A549 (cell line): ENCODE data around the gene INSIG1. TPM values are rescaled to one million over a fixed set of nuclear protein-coding genes. Genes with fewer than 3 reads are reported as not detected.

Experiments used
- ATAC-seq, 2 experiments: fragments of 200-7000 bp in 1 of 2; fragments of >200 bp in 1 of 2; cut with Nextera tagmentation in 1 of 2; cut with Tn5 transposase in 1 of 2; 3 replicates each; pipeline versions ENCODE4 v1.8.0 to v1.9.1; 2018 to 2020; ENCODE audit warnings: mild to moderate bottlenecking in 1 of 2, moderate library complexity in 1 of 2
- CTCF ChIA-PET: fragments of 300-600 bp; sonication (Branson Sonifier 250); formaldehyde crosslinking; extraction: SDS; loops from one replicate; lab custom pipeline; 2021; ENCODE audit warnings: antibody characterized with exemption, inconsistent platforms; lab: Yijun Ruan, JAX
- POLR2A ChIA-PET: fragments of 350-600 bp; formaldehyde crosslinking; extraction: SDS; loops from one replicate; lab custom pipeline; 2021; ENCODE audit warnings: antibody characterized with exemption, inconsistent platforms; lab: Yijun Ruan, JAX
- DNase-seq, 2 experiments: peaks; one replicate each; pipeline versions ENCODE4 v3.0.0 to v3.0.0-alpha.2; 2011 to 2016; ENCODE audit warnings: low read depth in 1 of 2, low spot score in 1 of 2
- FAIRE-seq: peaks from 2 replicates; lab custom pipeline; 2011; peaks lifted over from hg19 to GRCh38; lab: Jason Lieb, UNC
- H3K27ac ChIP-seq, 2 experiments: fragments of >200 bp; sonication (Bioruptor Twin); formaldehyde crosslinking; 3 replicates each; pipeline ENCODE4 v1.5.1; 2016 to 2017
- H3K4me1 ChIP-seq: fragments of >200 bp; sonication (Bioruptor Twin); formaldehyde crosslinking; 3 replicates; pipeline ENCODE4 v1.6.1; 2016
- H3K4me2 ChIP-seq: fragments of >200 bp; sonication (Bioruptor Twin); formaldehyde crosslinking; 3 replicates; pipeline ENCODE4 v1.6.1; 2016
- H3K4me3 ChIP-seq: fragments of >200 bp; sonication (Bioruptor Twin); formaldehyde crosslinking; 3 replicates; pipeline ENCODE4 v1.5.1; 2016
- H3K9me3 ChIP-seq: fragments of >200 bp; sonication (Bioruptor Twin); formaldehyde crosslinking; 3 replicates; pipeline ENCODE4 v1.6.1; 2016
- CBX2 ChIP-seq: fragments of 200-600 bp; sonication (generic); IDR thresholded peaks from 2 replicates; pipeline ENCODE4 v1.6.1; 2016; ENCODE audit warnings: low read depth, mild to moderate bottlenecking, borderline replicate concordance
- CBX8 ChIP-seq: fragments of 200-600 bp; sonication (generic); IDR thresholded peaks from 2 replicates; pipeline ENCODE4 v1.6.1; 2016
- CHD2 ChIP-seq: fragments of 150-350 bp; IDR thresholded peaks from 2 replicates; pipeline ENCODE4 v1.6.1; 2014; ENCODE audit warnings: low read length; ENCODE audit not compliant: partially characterized antibody
- EHMT2 ChIP-seq: fragments of 200-600 bp; sonication (generic); IDR thresholded peaks from 2 replicates; pipeline ENCODE4 v1.6.1; 2016; ENCODE audit warnings: antibody characterized with exemption, low read depth, mild to moderate bottlenecking, moderate library complexity
- EP300 ChIP-seq, 2 experiments: fragments of >200 bp; sonication (Bioruptor Twin); formaldehyde crosslinking; IDR thresholded peaks; 2 replicates in 1 of 2; 3 replicates in 1 of 2; pipeline ENCODE4 v1.6.1; 2016 to 2017
- FOSB ChIP-seq: fragments of 250-450 bp; sonication (Bioruptor Pico); IDR thresholded peaks from 2 replicates; pipeline ENCODE4 v1.5.0; 2020; ENCODE audit warnings: mild to moderate bottlenecking, moderate library complexity
- FOSL2 ChIP-seq, 2 experiments: fragments of 450-650 bp in 1 of 2; fragments of >200 bp in 1 of 2; sonication (Bioruptor Twin) in 1 of 2; formaldehyde crosslinking; IDR thresholded peaks; 2 replicates each; pipeline versions ENCODE4 v1.5.0 to v1.6.1; 2016 to 2020; ENCODE audit warnings: mild to moderate bottlenecking in 1 of 2, moderate library complexity in 1 of 2
- HEYL ChIP-seq: fragments of 250-450 bp; sonication (Bioruptor Pico); IDR thresholded peaks from 2 replicates; pipeline ENCODE4 v1.8.0; 2021; ENCODE audit warnings: mild to moderate bottlenecking, moderate library complexity
- HOXB13 ChIP-seq: fragments of 250-450 bp; sonication (Bioruptor Pico); IDR thresholded peaks from 2 replicates; pipeline ENCODE4 v1.5.0; 2020; ENCODE audit warnings: low read depth, mild to moderate bottlenecking, moderate library complexity
- JUNB ChIP-seq: fragments of >200 bp; sonication (Bioruptor Twin); formaldehyde crosslinking; IDR thresholded peaks from 2 replicates; pipeline ENCODE4 v1.6.1; 2016
- MAFK ChIP-seq: fragments of 450-650 bp; IDR thresholded peaks from 2 replicates; pipeline ENCODE4 v1.6.1; 2014; ENCODE audit not compliant: partially characterized antibody
- NPAS2 ChIP-seq: fragments of 250-450 bp; sonication (Bioruptor Pico); IDR thresholded peaks from 2 replicates; pipeline ENCODE4 v1.8.0; 2022; ENCODE audit warnings: mild to moderate bottlenecking, moderate library complexity, borderline replicate concordance
- NR3C1 ChIP-seq: fragments of >200 bp; sonication (Bioruptor Twin); formaldehyde crosslinking; IDR thresholded peaks from 3 replicates; pipeline ENCODE4 v1.6.1; 2017
- PHF8 ChIP-seq: fragments of 200-600 bp; sonication (generic); IDR thresholded peaks from 2 replicates; pipeline ENCODE4 v1.6.1; 2016; ENCODE audit warnings: low read depth, mild to moderate bottlenecking, antibody characterized with exemption, moderate library complexity, borderline replicate concordance
- POLR2A ChIP-seq: IDR thresholded peaks from 2 replicates; pipeline ENCODE4 v1.6.1; 2012; ENCODE audit warnings: mild to moderate bottlenecking, low read length
- RAD21 ChIP-seq, 2 experiments: fragments of >200 bp in 1 of 2; sonication (Bioruptor Twin) in 1 of 2; formaldehyde crosslinking in 1 of 2; IDR thresholded peaks in 1 of 2; conservative IDR thresholded peaks in 1 of 2; 2 replicates in 1 of 2; 3 replicates in 1 of 2; pipeline ENCODE4 v1.6.1; 2012 to 2018; ENCODE audit warnings: inconsistent platforms in 1 of 2
- RARB ChIP-seq: fragments of 250-450 bp; sonication (Bioruptor Pico); IDR thresholded peaks from 2 replicates; pipeline ENCODE4 v1.8.0; 2021; ENCODE audit warnings: mild to moderate bottlenecking, moderate library complexity
- SMC3 ChIP-seq: fragments of >200 bp; sonication (Bioruptor Twin); formaldehyde crosslinking; IDR thresholded peaks from 3 replicates; pipeline ENCODE4 v1.6.1; 2018; ENCODE audit warnings: inconsistent platforms
- SREBF2 ChIP-seq: fragments of 450-650 bp; IDR thresholded peaks from 2 replicates; pipeline ENCODE4 v1.6.1; 2014; ENCODE audit warnings: mild to moderate bottlenecking, moderate library complexity
- ZFP36 ChIP-seq: fragments of 450-650 bp; IDR thresholded peaks from 2 replicates; pipeline ENCODE4 v1.6.1; 2014; ENCODE audit warnings: borderline replicate concordance; ENCODE audit not compliant: partially characterized antibody
- WGBS: methylation state at CpG from one replicate; pipeline ENCODE4 v1.1.6; 2017; ENCODE audit errors: missing lambda C conversion rate; 5-methylcytosine and 5-hydroxymethylcytosine counted together
- polyA plus RNA-seq, 4 experiments: library from polyadenylated mRNA; depleted of rRNA in 3 of 4; stranded (reverse); fragments of >200 nt; fragmentation: RNase III in 1 of 4; extraction: RNeasy Plus Mini Kit Qiagen cat#74134 plus additional on column Dnase treatment in 1 of 4; gene quantifications; 2 replicates in 3 of 4; 3 replicates in 1 of 4; pipeline ENCODE4 v1.2.3, GENCODE V29; 2011 to 2017
- TF ChIP-seq, protein P1 (sequence below): fragments of 450-650 bp; IDR thresholded peaks from 2 replicates; pipeline ENCODE4 v1.6.1; 2014; ENCODE audit warnings: antibody characterized with exemption
- TF ChIP-seq, protein P2 (sequence below): IDR thresholded peaks from 2 replicates; pipeline ENCODE4 v1.6.1; 2012; ENCODE audit warnings: low read depth, borderline replicate concordance
- TF ChIP-seq, protein P3 (sequence below): fragments of 150-350 bp; IDR thresholded peaks from 2 replicates; pipeline ENCODE4 v1.6.1; 2014; ENCODE audit warnings: low read depth, mild to moderate bottlenecking, low read length
- TF ChIP-seq, protein P4 (sequence below): fragments of >200 bp; sonication (Bioruptor Twin); formaldehyde crosslinking; IDR thresholded peaks from 3 replicates; pipeline ENCODE4 v1.6.1; 2016
- TF ChIP-seq, protein P5 (sequence below): fragments of 250-450 bp; sonication (Bioruptor Pico); IDR thresholded peaks from 2 replicates; pipeline ENCODE4 v1.5.0; 2021; ENCODE audit warnings: mild to moderate bottlenecking, moderate library complexity, borderline replicate concordance
- TF ChIP-seq, protein P6 (sequence below): fragments of 250-450 bp; sonication (Bioruptor Pico); IDR thresholded peaks from 2 replicates; pipeline ENCODE4 v1.5.0; 2020; ENCODE audit warnings: low read depth, mild to moderate bottlenecking, moderate library complexity

Gene INSIG1
- polyA plus RNA-seq, 2 of the 4 experiments (the other 2 are of a cell fraction), result 19.7 to 33.4 TPM

DNA sequence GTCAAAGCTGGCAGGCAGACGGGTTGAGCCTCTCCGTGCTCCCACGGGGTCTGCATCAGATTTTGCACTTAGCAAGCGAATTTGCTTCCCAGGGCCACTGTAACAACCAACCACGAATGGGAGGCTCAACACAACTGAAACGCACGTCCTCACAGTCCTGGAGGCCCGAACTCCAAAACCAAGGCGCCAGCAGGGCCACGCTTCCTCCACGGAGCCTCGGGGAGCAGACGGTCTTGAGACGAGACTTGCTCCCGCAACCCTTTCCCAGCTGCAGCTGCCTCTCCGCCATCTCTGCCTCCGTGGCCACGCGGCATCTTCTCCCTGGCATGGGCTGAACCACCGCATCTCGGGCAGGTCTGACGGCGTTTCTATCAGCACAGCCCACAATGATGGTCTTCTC lies 30.2 kb upstream of the INSIG1 start:
- ChIA-PET CTCF (interaction anchor here (1.2 kb wide), 1 partner anchor 14 kb away, joined by 3 read pairs; no protein-coding TSS in a partner anchor), POLR2A (no interaction called here)
- TF ChIP-seq, protein P1, sequence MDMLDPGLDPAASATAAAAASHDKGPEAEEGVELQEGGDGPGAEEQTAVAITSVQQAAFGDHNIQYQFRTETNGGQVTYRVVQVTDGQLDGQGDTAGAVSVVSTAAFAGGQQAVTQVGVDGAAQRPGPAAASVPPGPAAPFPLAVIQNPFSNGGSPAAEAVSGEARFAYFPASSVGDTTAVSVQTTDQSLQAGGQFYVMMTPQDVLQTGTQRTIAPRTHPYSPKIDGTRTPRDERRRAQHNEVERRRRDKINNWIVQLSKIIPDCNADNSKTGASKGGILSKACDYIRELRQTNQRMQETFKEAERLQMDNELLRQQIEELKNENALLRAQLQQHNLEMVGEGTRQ, result no peak
- TF ChIP-seq HOXB13 (CRISPR knock-in tag) (no peak), SMC3 (no peak), EHMT2 (no peak), PHF8 (no peak), FOSL2 (IDR thresholded peaks at IDR 0.05) (no peak), FOSL2 (CRISPR knock-in tag; IDR thresholded peaks at IDR 0.05) (no peak), CBX8 (no peak), EP300 (IDR thresholded peaks at IDR 0.05) (no peak), POLR2A (no peak), ZFP36 (no peak), CHD2 (no peak), JUNB (no peak), NR3C1 (no peak), NPAS2 (no peak)
- TF ChIP-seq, protein P2, sequence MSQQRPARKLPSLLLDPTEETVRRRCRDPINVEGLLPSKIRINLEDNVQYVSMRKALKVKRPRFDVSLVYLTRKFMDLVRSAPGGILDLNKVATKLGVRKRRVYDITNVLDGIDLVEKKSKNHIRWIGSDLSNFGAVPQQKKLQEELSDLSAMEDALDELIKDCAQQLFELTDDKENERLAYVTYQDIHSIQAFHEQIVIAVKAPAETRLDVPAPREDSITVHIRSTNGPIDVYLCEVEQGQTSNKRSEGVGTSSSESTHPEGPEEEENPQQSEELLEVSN, result no peak
- TF ChIP-seq, protein P3, sequence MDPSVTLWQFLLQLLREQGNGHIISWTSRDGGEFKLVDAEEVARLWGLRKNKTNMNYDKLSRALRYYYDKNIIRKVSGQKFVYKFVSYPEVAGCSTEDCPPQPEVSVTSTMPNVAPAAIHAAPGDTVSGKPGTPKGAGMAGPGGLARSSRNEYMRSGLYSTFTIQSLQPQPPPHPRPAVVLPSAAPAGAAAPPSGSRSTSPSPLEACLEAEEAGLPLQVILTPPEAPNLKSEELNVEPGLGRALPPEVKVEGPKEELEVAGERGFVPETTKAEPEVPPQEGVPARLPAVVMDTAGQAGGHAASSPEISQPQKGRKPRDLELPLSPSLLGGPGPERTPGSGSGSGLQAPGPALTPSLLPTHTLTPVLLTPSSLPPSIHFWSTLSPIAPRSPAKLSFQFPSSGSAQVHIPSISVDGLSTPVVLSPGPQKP, result no peak
- TF ChIP-seq, protein P4, sequence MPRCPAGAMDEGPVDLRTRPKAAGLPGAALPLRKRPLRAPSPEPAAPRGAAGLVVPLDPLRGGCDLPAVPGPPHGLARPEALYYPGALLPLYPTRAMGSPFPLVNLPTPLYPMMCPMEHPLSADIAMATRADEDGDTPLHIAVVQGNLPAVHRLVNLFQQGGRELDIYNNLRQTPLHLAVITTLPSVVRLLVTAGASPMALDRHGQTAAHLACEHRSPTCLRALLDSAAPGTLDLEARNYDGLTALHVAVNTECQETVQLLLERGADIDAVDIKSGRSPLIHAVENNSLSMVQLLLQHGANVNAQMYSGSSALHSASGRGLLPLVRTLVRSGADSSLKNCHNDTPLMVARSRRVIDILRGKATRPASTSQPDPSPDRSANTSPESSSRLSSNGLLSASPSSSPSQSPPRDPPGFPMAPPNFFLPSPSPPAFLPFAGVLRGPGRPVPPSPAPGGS, result no peak
- TF ChIP-seq, protein P5, sequence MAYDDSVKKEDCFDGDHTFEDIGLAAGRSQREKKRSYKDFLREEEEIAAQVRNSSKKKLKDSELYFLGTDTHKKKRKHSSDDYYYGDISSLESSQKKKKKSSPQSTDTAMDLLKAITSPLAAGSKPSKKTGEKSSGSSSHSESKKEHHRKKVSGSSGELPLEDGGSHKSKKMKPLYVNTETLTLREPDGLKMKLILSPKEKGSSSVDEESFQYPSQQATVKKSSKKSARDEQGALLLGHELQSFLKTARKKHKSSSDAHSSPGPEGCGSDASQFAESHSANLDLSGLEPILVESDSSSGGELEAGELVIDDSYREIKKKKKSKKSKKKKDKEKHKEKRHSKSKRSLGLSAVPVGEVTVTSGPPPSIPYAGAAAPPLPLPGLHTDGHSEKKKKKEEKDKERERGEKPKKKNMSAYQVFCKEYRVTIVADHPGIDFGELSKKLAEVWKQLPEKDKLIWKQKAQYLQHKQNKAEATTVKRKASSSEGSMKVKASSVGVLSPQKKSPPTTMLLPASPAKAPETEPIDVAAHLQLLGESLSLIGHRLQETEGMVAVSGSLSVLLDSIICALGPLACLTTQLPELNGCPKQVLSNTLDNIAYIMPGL (CRISPR knock-in tag), result no peak
- H3K4me1 ChIP-seq, result peaks cover 11% of the 10 kb centered on the region; the same call in 1 of the 3 replicates
- DNase-seq (no peak), FAIRE-seq (no peak), ATAC-seq (no peak)
- H3K27ac ChIP-seq, result no peak overlapping the region
- H3K9me3 ChIP-seq, result no peaks in the 10 kb centered on the region
- no peak overlapping the region for H3K4me3 ChIP-seq
- WGBS, result 80% methylated on average over 23 of the region's 23 CpGs
- no peak overlapping the region for H3K4me2 ChIP-seq

DNA sequence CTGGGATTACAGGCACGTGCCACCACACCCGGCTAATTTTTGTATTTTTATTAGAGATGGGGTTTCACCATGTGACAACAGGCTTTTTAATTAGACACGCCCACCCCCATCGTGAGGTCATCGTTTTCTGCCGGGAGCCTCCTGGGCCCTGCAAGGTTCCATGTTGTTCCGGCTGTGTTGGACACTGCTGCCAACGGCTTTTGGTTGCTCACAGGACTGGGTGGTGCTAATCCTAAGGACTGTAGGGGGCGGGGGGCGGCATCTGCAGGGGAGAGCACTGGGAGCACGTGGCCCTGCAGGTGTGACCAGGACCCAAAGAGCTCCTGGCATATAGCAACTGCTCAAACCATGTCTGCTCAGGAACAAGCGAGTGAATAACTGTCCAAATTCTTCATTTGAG lies 29.5 kb upstream of the INSIG1 start:
- FAIRE-seq (no peak), ATAC-seq (no peak), DNase-seq (no peak)
- 71% methylated on average over 11 of the region's 12 CpGs for WGBS
- H3K27ac ChIP-seq, result no peak overlapping the region
- ChIA-PET POLR2A (no interaction called here), CTCF (interaction anchor here (1.2 kb wide), 1 partner anchor 15 kb away, joined by 3 read pairs; no protein-coding TSS in a partner anchor)
- TF ChIP-seq MAFK, result no peak
- no peak for TF ChIP-seq FOSB (CRISPR knock-in tag)
- TF ChIP-seq CBX2, result no peak
- TF ChIP-seq, protein P6, sequence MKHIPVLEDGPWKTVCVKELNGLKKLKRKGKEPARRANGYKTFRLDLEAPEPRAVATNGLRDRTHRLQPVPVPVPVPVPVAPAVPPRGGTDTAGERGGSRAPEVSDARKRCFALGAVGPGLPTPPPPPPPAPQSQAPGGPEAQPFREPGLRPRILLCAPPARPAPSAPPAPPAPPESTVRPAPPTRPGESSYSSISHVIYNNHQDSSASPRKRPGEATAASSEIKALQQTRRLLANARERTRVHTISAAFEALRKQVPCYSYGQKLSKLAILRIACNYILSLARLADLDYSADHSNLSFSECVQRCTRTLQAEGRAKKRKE (CRISPR knock-in tag), result no peak
- no peak for TF ChIP-seq HEYL
- TF ChIP-seq CHD2, result no peak
- TF ChIP-seq RAD21 (conservative IDR thresholded peaks at IDR 0.05 in 1 of 2, IDR thresholded peaks at IDR 0.05 in 1 of 2), result no peak
- no peak for TF ChIP-seq SREBF2
- TF ChIP-seq RARB (CRISPR knock-in tag), result no peak
- no peak for TF ChIP-seq ZFP36
- H3K4me2 ChIP-seq, result no peak overlapping the region
- H3K4me1 ChIP-seq, result peaks cover 11% of the 10 kb centered on the region; the same call in 1 of the 3 replicates
- no peaks in the 10 kb centered on the region for H3K9me3 ChIP-seq
- no peak overlapping the region for H3K4me3 ChIP-seq
